Hepatocyte (in vitro differentiated cells): Measurements from ENCODE around the gene NUBPL.

Source experiments
- CTCF ChIP-seq: fragments of 200-600 bp; sonication (generic); IDR thresholded peaks from 2 replicates; pipeline ENCODE4 v1.5.1; 2016; ENCODE audit warnings: antibody characterized with exemption, mild to moderate bottlenecking; ENCODE audit not compliant: poor library complexity
- EZH2phosphoT487 ChIP-seq: fragments of 200-600 bp; sonication (generic); IDR thresholded peaks from one replicate; pipeline ENCODE4 v1.6.1; 2018; ENCODE audit warnings: antibody characterized with exemption, mild to moderate bottlenecking, low read depth, moderate library complexity; ENCODE audit not compliant: unreplicated experiment, severe bottlenecking

- TF ChIP-seq CTCF (no peak), EZH2phosphoT487 (no peak)
Measured at GRCh38 chr14:31902945-31903646, 341.9 kb downstream of the NUBPL start.
